Stimulated activated CD4-positive, alpha-beta T cell treated with anti-CD3 and anti-CD28 coated beads, Interleukin-1b, Interleukin-23, amount 100 ng/mL, for 1 hour (primary cell): ENCODE results near the gene UBE2J2.

ENCODE experiments used
- DNase-seq, 2 donors: peaks; one replicate each; pipeline ENCODE4 v3.0.0-alpha.2; 2020; ENCODE audit warnings: low read depth in 2 of 2

The UBE2J2 gene

GRCh38 chr1:1309251-1310108 is 35.8 kb upstream of the UBE2J2 start:
- no peak for DNase-seq

- no peak for DNase-seq
Observed at GRCh38 chr1:1308756-1309250, 35.1 kb upstream of the UBE2J2 start.

GRCh38 chr1:1307923-1308755 is 34.5 kb upstream of the UBE2J2 start, which contains the start of the genes ACAP3 and PUSL1:
ACAP3 (minus strand) TSS chr1:1307930; CDS start chr1:1307815, 115 bp downstream.
PUSL1 (plus strand) TSS chr1:1308597; CDS start chr1:1308644, 47 bp downstream.
- DNase-seq = peak; percentile 64 to 77

GRCh38 chr1:1307261-1307922 is 33.7 kb upstream of the UBE2J2 start:
- DNase-seq = no peak

- DNase-seq = no peak
Observed at GRCh38 chr1:1306661-1307260, 33.1 kb upstream of the UBE2J2 start.

GRCh38 chr1:1306070-1306660 is 32.5 kb upstream of the UBE2J2 start:
- DNase-seq = no peak

GRCh38 chr1:1305300-1306069 is 31.8 kb upstream of the UBE2J2 start:
- DNase-seq = peak; percentile 34 to 45

- DNase-seq = no peak
Observed at GRCh38 chr1:1304331-1305299, 31.0 kb upstream of the UBE2J2 start.

- DNase-seq = no peak
Observed at GRCh38 chr1:1303736-1304135, 30.1 kb upstream of the UBE2J2 start.

- no peak for DNase-seq
Observed at GRCh38 chr1:1302951-1303509, 29.4 kb upstream of the UBE2J2 start.

GRCh38 chr1:1302006-1302430 is 28.4 kb upstream of the UBE2J2 start:
- DNase-seq = no peak

GRCh38 chr1:1300352-1300739 is 26.7 kb upstream of the UBE2J2 start:
- DNase-seq = no peak

- no peak for DNase-seq
Observed at GRCh38 chr1:1299686-1300351, 26.2 kb upstream of the UBE2J2 start.

- DNase-seq = no peak
Observed at GRCh38 chr1:1298861-1299685, 25.4 kb upstream of the UBE2J2 start.

GRCh38 chr1:1297802-1298424 is 24.3 kb upstream of the UBE2J2 start:
- DNase-seq = no peak
